HepG2 (cell line): ENCODE results near the gene PRSS21. TPM values are rescaled to one million over a fixed set of nuclear protein-coding genes. Genes with fewer than 3 reads are reported as not detected.

Experiments
- CREB1 ChIP-seq, 2 experiments: fragments of 450-650 bp in 1 of 2; IDR thresholded peaks; 2 replicates each; pipeline ENCODE4 v1.6.1; 2016 to 2017; ENCODE audit warnings: control low read depth in 1 of 2, mild to moderate bottlenecking in 1 of 2, missing compliant biosample characterization in 1 of 2, missing genetic modification characterization in 1 of 2
- E2F1 ChIP-seq: sonication (generic); formaldehyde crosslinking; IDR thresholded peaks from 2 replicates; pipeline ENCODE4 v1.5.0; 2020; ENCODE audit warnings: missing genetic modification reagents
- FOXA1 ChIP-seq, 2 experiments: fragments of 450-650 bp in 1 of 2; sonication (generic) in 1 of 2; formaldehyde crosslinking in 1 of 2; IDR thresholded peaks; 2 replicates each; pipeline versions ENCODE4 v1.4.0 to v1.6.1; 2016 to 2020; ENCODE audit warnings: missing genetic modification reagents in 1 of 2
- GATAD2A ChIP-seq: IDR thresholded peaks from 2 replicates; pipeline ENCODE4 v1.6.1; 2016
- GRHL1 ChIP-seq: sonication (generic); formaldehyde crosslinking; conservative IDR thresholded peaks from 2 replicates; pipeline ENCODE4 v1.8.0; 2022; ENCODE audit warnings: missing genetic modification reagents
- KDM3A ChIP-seq: IDR thresholded peaks from 2 replicates; pipeline ENCODE4 v1.6.1; 2018; ENCODE audit warnings: low read depth, missing compliant biosample characterization
- MIXL1 ChIP-seq: IDR thresholded peaks from 2 replicates; pipeline ENCODE4 v1.6.1; 2016
- MTF1 ChIP-seq: sonication (generic); formaldehyde crosslinking; IDR thresholded peaks from 2 replicates; pipeline ENCODE4 v1.5.0; 2020; ENCODE audit warnings: missing genetic modification reagents
- MYPOP ChIP-seq: sonication (generic); formaldehyde crosslinking; IDR thresholded peaks from 2 replicates; pipeline ENCODE4 v1.8.1; 2023; ENCODE audit warnings: mild to moderate bottlenecking, moderate library complexity, missing genetic modification reagents
- SOX6 ChIP-seq, 2 experiments: fragments of 450-650 bp in 1 of 2; sonication (generic) in 1 of 2; formaldehyde crosslinking in 1 of 2; IDR thresholded peaks; 2 replicates each; pipeline versions ENCODE4 v1.4.0 to v1.6.1; 2017 to 2020; ENCODE audit warnings: antibody characterized with exemption in 1 of 2, mild to moderate bottlenecking in 1 of 2, missing genetic modification reagents in 1 of 2
- SP140L ChIP-seq: sonication (generic); formaldehyde crosslinking; IDR thresholded peaks from 2 replicates; pipeline ENCODE4 v1.4.0; 2020; ENCODE audit warnings: missing genetic modification reagents, borderline replicate concordance
- TBX2 ChIP-seq: sonication (generic); formaldehyde crosslinking; IDR thresholded peaks from 2 replicates; pipeline ENCODE4 v1.5.0; 2020; ENCODE audit warnings: missing genetic modification reagents, mild to moderate bottlenecking, borderline replicate concordance
- U2AF2 ChIP-seq: fragments of 200-400 bp; formaldehyde crosslinking; IDR thresholded peaks from 2 replicates; pipeline ENCODE4 v1.6.1; 2017; ENCODE audit warnings: low read depth, mild to moderate bottlenecking, low read length
- ZGPAT ChIP-seq: IDR thresholded peaks from 2 replicates; pipeline ENCODE4 v1.6.1; 2016; ENCODE audit warnings: mild to moderate bottlenecking
- ZNF329 ChIP-seq: sonication (generic); formaldehyde crosslinking; IDR thresholded peaks from 2 replicates; pipeline ENCODE4 v1.9.0; 2021; ENCODE audit warnings: low read depth, mild to moderate bottlenecking, missing genetic modification reagents
- ZNF550 ChIP-seq: sonication (generic); formaldehyde crosslinking; IDR thresholded peaks from 2 replicates; pipeline ENCODE4 v1.4.0; 2020; ENCODE audit warnings: mild to moderate bottlenecking, missing genetic modification reagents, borderline replicate concordance
- ZNF580 ChIP-seq: IDR thresholded peaks from 2 replicates; pipeline ENCODE4 v1.6.1; 2016; ENCODE audit warnings: low read depth, borderline replicate concordance
- ZNF7 ChIP-seq: IDR thresholded peaks from 2 replicates; pipeline ENCODE4 v1.6.1; 2016; ENCODE audit warnings: missing biosample characterization, missing genetic modification reagents
- ZNF703 ChIP-seq: sonication (generic); formaldehyde crosslinking; IDR thresholded peaks from 2 replicates; pipeline ENCODE4 v1.5.1; 2020; ENCODE audit warnings: missing genetic modification reagents, mild to moderate bottlenecking, moderate library complexity, borderline replicate concordance
- ZNF879 ChIP-seq: sonication (generic); formaldehyde crosslinking; IDR thresholded peaks from 2 replicates; pipeline ENCODE4 v1.8.1; 2023; ENCODE audit warnings: missing genetic modification reagents
- polyA plus RNA-seq, 8 experiments: library from polyadenylated mRNA; depleted of rRNA in 3 of 8; stranded (reverse) in 7 of 8; unstranded in 1 of 8; fragments of >200 nt; fragmentation: Illumina TruSeq in 4 of 8; extraction: Trizol in 4 of 8; gene quantifications; 2 replicates each; pipeline versions ENCODE4 v1.2.1 to v1.2.3, GENCODE V29; 2011 to 2016; ENCODE audit warnings: low read depth in 4 of 8, missing spikeins in 1 of 8, mixed read lengths in 1 of 8; ENCODE audit not compliant: insufficient read depth in 1 of 8
- total RNA-seq, 5 experiments: library from RNA; depleted of rRNA; stranded (reverse); fragments of >200 nt; fragmentation: Illumina TruSeq; extraction: Trizol; gene quantifications; 2 replicates each; pipeline ENCODE4 v1.2.3, GENCODE V29; 2016; ENCODE audit warnings: low read depth in 1 of 5

PRSS21 gene
- total and polyA plus RNA-seq, 2 of the 13 experiments (the other 11 are each of a cell fraction or from before 2014, with no cell fraction given) = not detected

- TF ChIP-seq MYPOP (CRISPR knock-in tag) = peak; percentile 52; the same call in 1 of the 2 replicates
- TF ChIP-seq MIXL1 (CRISPR knock-in tag) = peak; percentile 66
- TF ChIP-seq ZNF703 (CRISPR knock-in tag) = no peak
- TF ChIP-seq ZNF329 (CRISPR knock-in tag) = peak; percentile 69; the same call in 1 of the 2 replicates
- peak; percentile 52; the same call in 1 of the 2 replicates for TF ChIP-seq GATAD2A (CRISPR knock-in tag)
- no peak for TF ChIP-seq ZNF879 (CRISPR knock-in tag)
- no peak for TF ChIP-seq SOX6 (IDR thresholded peaks at IDR 0.05)
- peak; percentile 61 for TF ChIP-seq SOX6 (CRISPR knock-in tag; IDR thresholded peaks at IDR 0.05)
- TF ChIP-seq GRHL1 (CRISPR knock-in tag) = no peak
- TF ChIP-seq CREB1 (IDR thresholded peaks at IDR 0.05) = 0 out of 2 replicates have a peak, but pooled peaks have one; percentile 20
- no peak; the same call in 1 of the 2 replicates for TF ChIP-seq CREB1 (CRISPR knock-in tag; IDR thresholded peaks at IDR 0.05)
- peak; percentile 46; the same call in 1 of the 2 replicates for TF ChIP-seq ZNF580 (CRISPR knock-in tag)
- no peak for TF ChIP-seq U2AF2
- TF ChIP-seq SP140L (CRISPR knock-in tag) = 0 out of 2 replicates have a peak, but pooled peaks have one; percentile 54
- peak; percentile 89 for TF ChIP-seq TBX2
- TF ChIP-seq E2F1 (CRISPR knock-in tag) = no peak
- TF ChIP-seq ZNF550 (CRISPR knock-in tag) = no peak
- TF ChIP-seq ZNF7 (CRISPR knock-in tag) = no peak
- TF ChIP-seq MTF1 (CRISPR knock-in tag) = no peak; the same call in 1 of the 2 replicates
- TF ChIP-seq ZGPAT = peak; percentile 82; the same call in 1 of the 2 replicates
- no peak for TF ChIP-seq FOXA1 (IDR thresholded peaks at IDR 0.05)
- no peak for TF ChIP-seq FOXA1 (CRISPR knock-in tag; IDR thresholded peaks at IDR 0.05)
- peak; percentile 78 for TF ChIP-seq KDM3A (CRISPR knock-in tag)
Observed at GRCh38 chr16:2867987-2868789, 51.2 kb downstream of the PRSS21 start (continued).
